Measurements from ENCODE around the gene METTL23.
A peak's percentile ranks its signal among the peaks of the same experiment; 100 is the strongest.
"Not testable (repeated sequence)": the region's sequence is repeated elsewhere in the genome, so short reads cannot be mapped to it uniquely, and the experiment has no call there.

The METTL23 gene

DNA sequence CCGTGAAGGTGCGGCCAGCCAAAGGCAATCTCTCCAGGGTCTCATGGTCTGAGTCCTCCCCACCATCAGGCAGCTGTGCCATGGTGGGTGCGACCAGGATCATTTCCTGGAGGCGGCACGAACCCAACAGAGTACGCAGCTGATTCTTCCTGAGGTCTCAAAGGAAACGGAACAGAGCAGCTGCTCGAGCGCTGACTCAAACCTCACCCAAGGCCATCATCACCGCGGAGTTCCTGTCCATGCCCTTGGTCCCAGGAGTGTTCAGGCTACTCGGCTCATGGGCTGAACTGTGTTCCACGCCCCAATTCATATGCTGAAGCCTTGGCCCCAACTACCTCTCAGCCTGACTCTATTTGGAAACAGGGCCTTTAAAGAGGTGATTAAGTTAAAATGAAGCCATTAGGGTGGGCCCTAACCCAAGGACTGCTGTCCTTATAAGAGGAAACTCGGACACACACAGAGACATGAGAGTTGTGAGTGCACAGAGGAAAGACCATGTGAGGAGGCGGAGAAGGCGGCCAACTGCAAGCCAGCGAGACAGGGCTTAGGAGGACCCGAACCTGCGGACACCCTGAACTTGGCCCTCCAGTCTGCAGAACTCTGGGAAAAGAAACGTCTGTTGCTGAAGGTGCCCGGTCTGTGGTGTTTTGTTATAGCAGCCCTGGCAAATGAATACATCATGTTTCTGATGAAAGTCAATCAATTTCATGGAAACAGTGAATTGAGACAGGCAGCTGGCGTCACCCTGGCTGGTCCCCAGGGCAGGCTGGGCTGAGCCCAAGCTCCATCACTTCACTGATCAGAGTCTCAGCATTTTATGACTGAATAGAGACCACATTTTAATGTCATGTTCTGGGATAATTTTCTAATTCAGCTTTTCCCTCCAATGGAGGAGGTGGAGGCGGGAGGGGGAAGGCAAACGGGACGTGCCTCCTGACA lies 29.6 kb upstream of the METTL23 start:
- Histone ChIP-seq H3K27ac (ENCODE audit: low read depth, low read length, severe bottlenecking) (peak overlapping the region; percentile 45), H3K36me3 (ENCODE audit: control insufficient read depth, insufficient read depth, low read length) (peaks cover 11% of the 10 kb centered on the region), H3K4me1 (ENCODE audit: control insufficient read depth, insufficient read depth, low read length, poor library complexity, severe bottlenecking) (peaks cover 32% of the 10 kb centered on the region), H3K9me3 (ENCODE audit: control insufficient read depth, low read length) (no peaks in the 10 kb centered on the region), H3K4me3 (ENCODE audit: extremely low read depth, insufficient read depth, low read length, poor library complexity, severe bottlenecking) (no peak overlapping the region)
- WGBS, 2 experiments (ENCODE audit: insufficient coverage in 2 of 2): 87 to 92% methylated on average over 22 of the region's 25 CpGs

DNA sequence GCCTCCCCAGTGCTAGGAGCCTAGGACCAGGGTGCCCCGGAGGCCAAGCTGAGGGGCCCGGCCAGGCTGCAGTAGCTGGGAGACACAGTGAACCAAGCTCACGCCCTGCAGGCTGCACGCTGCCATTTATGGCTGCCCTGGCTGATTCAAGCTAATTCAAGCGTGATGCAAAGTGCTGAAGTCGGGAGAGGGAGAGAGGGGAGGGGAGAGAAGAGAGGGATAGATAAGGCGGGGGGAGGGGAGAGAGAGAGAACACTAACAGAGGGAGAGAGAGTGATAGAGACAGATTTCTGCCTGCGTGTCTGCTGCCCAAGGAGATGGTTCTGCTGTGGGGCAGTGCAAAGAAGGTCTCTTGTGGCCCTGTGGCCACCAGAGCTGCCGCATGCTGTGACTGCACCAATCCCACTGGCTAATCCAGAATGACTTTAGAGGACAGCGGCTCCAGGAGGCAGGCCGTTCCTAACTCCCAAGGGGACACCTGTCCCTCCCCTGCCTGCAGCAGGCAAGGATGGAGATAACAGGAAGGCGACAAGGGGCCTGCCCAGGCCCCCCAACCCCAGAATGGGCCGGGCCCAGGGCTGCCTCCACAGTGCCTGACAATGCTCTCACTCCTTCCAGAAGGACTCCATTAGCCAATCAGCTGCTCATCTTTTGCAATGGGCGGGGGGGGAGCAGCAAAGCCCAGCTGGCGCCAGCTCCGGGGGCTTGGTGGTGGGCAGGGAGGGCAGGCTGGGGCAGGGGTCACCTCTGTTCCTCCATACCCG lies 28.8 kb upstream of the METTL23 start:
- Histone ChIP-seq H3K9me3 (ENCODE audit: control insufficient read depth, low read length) (no peaks in the 10 kb centered on the region), H3K27ac (ENCODE audit: low read depth, low read length, severe bottlenecking) (peak overlapping the region; percentile 45), H3K4me1 (ENCODE audit: control insufficient read depth, insufficient read depth, low read length, poor library complexity, severe bottlenecking) (peaks cover 32% of the 10 kb centered on the region), H3K36me3 (ENCODE audit: control insufficient read depth, insufficient read depth, low read length) (peaks cover 11% of the 10 kb centered on the region), H3K4me3 (ENCODE audit: extremely low read depth, insufficient read depth, low read length, poor library complexity, severe bottlenecking) (no peak overlapping the region)
- WGBS, 2 experiments (ENCODE audit: insufficient coverage in 2 of 2): 36 to 53% methylated on average over 9 to 13 of the region's 17 CpGs

DNA sequence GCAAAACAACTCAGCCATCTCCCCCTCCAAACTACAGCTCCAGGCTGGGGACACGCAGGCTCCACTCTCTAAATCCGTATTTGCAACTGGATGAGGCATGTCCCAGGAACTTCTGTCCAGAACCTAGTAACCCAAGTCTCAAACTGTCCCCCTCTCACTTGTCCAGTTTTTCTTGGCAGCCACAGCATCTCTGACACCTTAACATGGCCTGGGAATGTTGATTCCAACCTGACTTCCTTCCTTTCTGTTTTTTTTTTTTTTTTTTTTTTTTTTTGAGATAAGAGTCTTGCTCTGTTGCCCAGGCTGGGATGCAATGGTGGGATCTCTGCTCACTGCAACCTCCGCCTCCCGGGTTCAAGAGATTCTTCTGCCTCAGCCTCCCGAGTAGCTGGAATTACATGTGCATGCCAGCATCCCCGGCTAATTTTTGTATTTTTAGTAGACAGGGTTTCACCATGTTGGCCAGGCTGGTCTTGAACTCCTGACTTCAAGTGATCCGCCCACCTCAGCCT lies 28.1 kb upstream of the METTL23 start:
- H3K9me3 ChIP-seq (ENCODE audit: control insufficient read depth, low read length); H3K4me3 ChIP-seq (ENCODE audit: extremely low read depth, insufficient read depth, low read length, poor library complexity, severe bottlenecking); H3K27ac ChIP-seq (ENCODE audit: low read depth, low read length, severe bottlenecking): not testable (repeated sequence)
- H3K36me3 ChIP-seq (ENCODE audit: control insufficient read depth, insufficient read depth, low read length): peaks cover 11% of the 10 kb centered on the region
- peaks cover 32% of the 10 kb centered on the region for H3K4me1 ChIP-seq (ENCODE audit: control insufficient read depth, insufficient read depth, low read length, poor library complexity, severe bottlenecking)
- 94 to 98% methylated on average over 7 of the region's 7 CpGs for WGBS, 2 experiments (ENCODE audit: insufficient coverage in 2 of 2)

DNA sequence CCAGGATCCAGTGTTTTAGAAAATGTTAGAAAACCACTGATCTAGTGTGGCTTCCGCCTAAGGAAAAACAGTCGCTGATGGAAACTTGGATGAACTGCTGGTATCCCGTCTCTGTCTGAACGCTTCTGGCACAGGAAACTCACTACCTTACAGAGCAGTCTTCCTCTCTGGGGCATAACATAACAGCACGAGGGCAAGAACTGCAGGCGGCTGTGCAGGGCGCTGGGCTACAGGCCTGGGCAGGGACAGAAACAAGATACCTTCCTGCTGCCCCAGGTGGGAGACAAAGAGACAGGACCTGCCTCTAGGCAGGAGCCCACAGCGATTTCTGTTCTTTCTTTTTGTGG lies 26.4 kb upstream of the METTL23 start:
- Histone ChIP-seq H3K27ac (ENCODE audit: low read depth, low read length, severe bottlenecking) (no peak overlapping the region), H3K4me1 (ENCODE audit: control insufficient read depth, insufficient read depth, low read length, poor library complexity, severe bottlenecking) (peaks cover 32% of the 10 kb centered on the region), H3K36me3 (ENCODE audit: control insufficient read depth, insufficient read depth, low read length) (peaks cover 11% of the 10 kb centered on the region), H3K9me3 (ENCODE audit: control insufficient read depth, low read length) (no peaks in the 10 kb centered on the region), H3K4me3 (ENCODE audit: extremely low read depth, insufficient read depth, low read length, poor library complexity, severe bottlenecking) (no peak overlapping the region)
- 85 to 87% methylated on average over 7 of the region's 8 CpGs for WGBS, 2 experiments (ENCODE audit: insufficient coverage in 2 of 2)

DNA sequence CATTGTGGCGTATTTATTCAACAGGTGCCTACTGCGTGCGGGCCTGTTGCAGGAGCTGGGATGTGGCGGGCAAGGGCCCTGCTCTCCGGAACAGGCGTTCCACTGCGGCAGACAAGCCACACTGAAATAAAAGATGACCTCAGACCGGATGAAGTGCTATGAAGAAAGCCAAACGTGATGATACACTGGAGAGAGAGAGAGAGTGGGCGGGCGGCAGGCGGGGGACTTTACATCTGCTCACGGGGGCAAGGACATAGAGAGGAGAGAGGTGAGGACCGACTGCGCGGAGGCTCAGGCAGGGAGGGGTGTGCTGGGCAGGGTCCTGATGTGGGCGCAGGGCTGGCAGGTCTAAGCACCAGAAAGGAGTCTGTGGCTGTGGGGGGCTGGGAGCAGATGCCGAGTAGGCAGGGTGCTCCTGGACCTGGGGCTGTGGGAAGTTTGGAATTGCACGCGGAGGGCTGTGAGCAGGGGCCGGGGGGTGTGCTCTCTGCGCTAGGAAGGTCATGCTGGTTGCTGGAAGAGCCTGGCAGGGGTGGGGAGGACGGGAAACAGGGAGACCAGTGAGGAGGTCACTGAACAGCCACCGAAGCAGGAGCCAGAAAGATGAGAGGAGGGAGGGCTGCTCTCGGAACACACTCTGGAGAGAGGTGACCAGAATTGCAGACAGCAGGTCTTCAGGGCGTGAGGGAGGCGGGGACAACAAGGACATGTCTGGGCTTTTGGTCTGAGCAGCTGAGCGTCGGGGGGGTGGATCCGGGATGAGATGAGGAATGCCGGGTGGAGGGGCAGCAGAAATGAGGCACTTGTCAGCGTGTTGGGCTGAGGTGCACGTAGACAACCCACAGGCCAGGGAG lies 25.8 kb upstream of the METTL23 start:
- peaks cover 32% of the 10 kb centered on the region for H3K4me1 ChIP-seq (ENCODE audit: control insufficient read depth, insufficient read depth, low read length, poor library complexity, severe bottlenecking)
- no peaks in the 10 kb centered on the region for H3K9me3 ChIP-seq (ENCODE audit: control insufficient read depth, low read length)
- H3K36me3 ChIP-seq (ENCODE audit: control insufficient read depth, insufficient read depth, low read length): peaks cover 11% of the 10 kb centered on the region
- H3K4me3 ChIP-seq (ENCODE audit: extremely low read depth, insufficient read depth, low read length, poor library complexity, severe bottlenecking): no peak overlapping the region
- 56 to 57% methylated on average over 25 to 31 of the region's 33 CpGs for WGBS, 2 experiments (ENCODE audit: insufficient coverage in 2 of 2)
- H3K27ac ChIP-seq (ENCODE audit: low read depth, low read length, severe bottlenecking): peak overlapping the region; percentile 51

DNA sequence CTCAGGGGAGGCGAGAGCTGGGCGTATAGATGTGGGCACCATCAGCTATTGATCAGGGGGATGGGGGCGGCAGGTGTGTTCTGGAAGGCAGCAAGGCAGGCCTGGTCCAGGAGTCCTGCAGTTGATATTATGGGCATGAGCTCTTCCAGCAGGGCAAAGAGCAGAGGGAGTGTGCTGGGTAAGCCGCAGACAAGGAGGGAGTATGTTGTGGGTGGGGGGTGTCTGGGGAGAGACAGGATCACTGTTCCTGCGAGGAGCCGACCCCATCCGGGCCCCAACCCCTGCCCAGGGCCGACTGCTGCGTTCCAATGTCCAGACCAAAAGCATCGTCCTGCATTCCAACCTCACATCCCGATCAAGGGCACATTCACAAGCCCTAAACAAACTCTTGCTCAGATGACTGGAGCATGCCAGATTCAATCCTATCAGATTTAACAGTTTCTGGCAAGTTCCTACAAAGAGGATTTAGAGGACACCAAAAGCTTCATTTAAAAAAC lies 25.1 kb upstream of the METTL23 start:
- H3K27ac ChIP-seq (ENCODE audit: low read depth, low read length, severe bottlenecking): peak overlapping the region; percentile 19
- H3K36me3 ChIP-seq (ENCODE audit: control insufficient read depth, insufficient read depth, low read length): peaks cover 7% of the 10 kb centered on the region
- no peak overlapping the region for H3K4me3 ChIP-seq (ENCODE audit: extremely low read depth, insufficient read depth, low read length, poor library complexity, severe bottlenecking)
- H3K9me3 ChIP-seq (ENCODE audit: control insufficient read depth, low read length): no peaks in the 10 kb centered on the region
- 81 to 82% methylated on average over 7 to 10 of the region's 11 CpGs for WGBS, 2 experiments (ENCODE audit: insufficient coverage in 2 of 2)
- peaks cover 31% of the 10 kb centered on the region for H3K4me1 ChIP-seq (ENCODE audit: control insufficient read depth, insufficient read depth, low read length, poor library complexity, severe bottlenecking)

DNA sequence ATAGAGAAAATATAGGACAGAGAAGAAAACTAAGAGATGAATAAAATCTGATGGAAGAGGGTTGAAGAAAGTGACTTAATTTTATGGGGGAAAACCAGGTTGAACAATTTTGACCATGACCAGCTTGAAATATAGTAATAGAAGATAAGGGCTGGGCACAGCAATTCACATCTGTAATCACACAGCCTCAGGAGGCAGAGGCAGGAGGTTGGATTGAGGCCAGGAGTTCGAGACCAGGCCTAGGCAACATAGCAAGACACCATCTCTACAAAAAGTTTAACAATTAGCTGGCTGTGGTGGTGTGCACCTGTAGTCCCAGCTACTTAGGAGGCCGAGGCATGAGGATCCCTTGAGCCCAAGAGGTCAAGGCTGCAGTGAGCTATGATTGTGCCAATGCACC lies 24.6 kb upstream of the METTL23 start:
- Histone ChIP-seq H3K27ac (ENCODE audit: low read depth, low read length, severe bottlenecking) (no peak overlapping the region), H3K4me3 (ENCODE audit: extremely low read depth, insufficient read depth, low read length, poor library complexity, severe bottlenecking) (no peak overlapping the region), H3K9me3 (ENCODE audit: control insufficient read depth, low read length) (no peaks in the 10 kb centered on the region), H3K36me3 (ENCODE audit: control insufficient read depth, insufficient read depth, low read length) (peaks cover 6% of the 10 kb centered on the region), H3K4me1 (ENCODE audit: control insufficient read depth, insufficient read depth, low read length, poor library complexity, severe bottlenecking) (peaks cover 27% of the 10 kb centered on the region)
- WGBS, 2 experiments (ENCODE audit: insufficient coverage in 2 of 2): no CpG with 5 or more reads among the region's 2 CpGs

DNA sequence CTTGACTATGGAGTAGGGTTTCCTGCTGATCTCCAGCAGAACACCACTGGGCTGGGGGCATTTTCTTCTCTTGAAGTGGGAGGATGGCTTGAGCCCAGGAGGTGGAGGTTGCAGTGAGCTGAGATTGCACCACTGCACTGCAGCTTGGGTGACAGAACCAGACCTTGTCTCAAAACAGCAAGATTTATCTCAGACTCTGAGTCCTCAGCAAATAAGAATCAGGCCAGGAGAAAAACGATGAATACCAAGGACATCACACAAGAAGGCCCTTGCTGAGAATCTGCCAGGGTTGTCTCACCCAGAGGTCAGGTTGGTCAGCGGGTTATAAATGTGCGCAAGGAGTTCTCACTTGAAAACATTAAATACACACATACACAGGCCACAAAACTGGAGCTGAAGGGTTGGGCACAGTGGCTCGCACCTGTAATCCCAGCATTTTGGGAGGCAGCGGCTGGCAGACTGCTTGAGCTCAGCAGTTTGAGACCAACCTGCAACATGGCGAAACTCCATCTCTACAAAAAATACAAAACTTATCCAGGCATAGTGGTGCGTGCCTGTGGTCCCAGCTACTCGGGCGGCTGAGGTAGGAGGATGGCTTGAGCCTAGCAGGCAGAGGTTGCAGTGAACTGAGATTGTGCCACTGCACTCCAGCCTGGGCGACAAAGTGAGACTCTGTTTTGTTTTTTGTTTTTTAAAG lies 23.6 kb upstream of the METTL23 start:
- WGBS, 2 experiments (ENCODE audit: insufficient coverage in 2 of 2): 98 to 100% methylated on average over 7 to 9 of the region's 10 CpGs
- no peaks in the 10 kb centered on the region for H3K9me3 ChIP-seq (ENCODE audit: control insufficient read depth, low read length)
- peaks cover 6% of the 10 kb centered on the region for H3K36me3 ChIP-seq (ENCODE audit: control insufficient read depth, insufficient read depth, low read length)
- H3K4me1 ChIP-seq (ENCODE audit: control insufficient read depth, insufficient read depth, low read length, poor library complexity, severe bottlenecking): peaks cover 22% of the 10 kb centered on the region
- no peak overlapping the region for H3K27ac ChIP-seq (ENCODE audit: low read depth, low read length, severe bottlenecking)
- H3K4me3 ChIP-seq (ENCODE audit: extremely low read depth, insufficient read depth, low read length, poor library complexity, severe bottlenecking): no peak overlapping the region

DNA sequence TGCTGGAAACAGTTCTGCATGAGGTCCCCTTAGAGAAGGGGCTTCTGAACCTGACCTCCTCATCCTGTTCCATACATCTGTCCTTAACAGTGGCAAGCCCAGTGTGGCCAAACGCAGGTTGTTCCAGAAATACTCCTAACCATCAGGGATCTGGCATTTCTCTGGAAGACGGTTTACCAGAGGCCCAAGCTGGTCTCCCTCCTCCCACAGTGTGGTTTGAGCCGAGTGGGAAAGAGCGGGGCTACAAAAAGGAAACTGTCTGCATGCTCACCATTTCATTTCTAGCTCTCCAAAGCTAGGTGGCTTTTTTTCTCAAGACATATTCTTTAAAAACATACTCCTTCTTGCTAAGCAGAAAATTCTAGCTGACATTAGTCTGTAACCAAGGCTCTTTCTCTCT lies 21.8 kb upstream of the METTL23 start:
- H3K36me3 ChIP-seq (ENCODE audit: control insufficient read depth, insufficient read depth, low read length): peaks cover 11% of the 10 kb centered on the region
- whole genome bisulfite sequencing, 2 experiments (ENCODE audit: insufficient coverage in 2 of 2): 91 to 96% methylated on average over 3 to 4 of the region's 4 CpGs
- peaks cover 28% of the 10 kb centered on the region for H3K4me1 ChIP-seq (ENCODE audit: control insufficient read depth, insufficient read depth, low read length, poor library complexity, severe bottlenecking)
- no peak overlapping the region for H3K27ac ChIP-seq (ENCODE audit: low read depth, low read length, severe bottlenecking)
- H3K9me3 ChIP-seq (ENCODE audit: control insufficient read depth, low read length): no peaks in the 10 kb centered on the region
- no peak overlapping the region for H3K4me3 ChIP-seq (ENCODE audit: extremely low read depth, insufficient read depth, low read length, poor library complexity, severe bottlenecking)

DNA sequence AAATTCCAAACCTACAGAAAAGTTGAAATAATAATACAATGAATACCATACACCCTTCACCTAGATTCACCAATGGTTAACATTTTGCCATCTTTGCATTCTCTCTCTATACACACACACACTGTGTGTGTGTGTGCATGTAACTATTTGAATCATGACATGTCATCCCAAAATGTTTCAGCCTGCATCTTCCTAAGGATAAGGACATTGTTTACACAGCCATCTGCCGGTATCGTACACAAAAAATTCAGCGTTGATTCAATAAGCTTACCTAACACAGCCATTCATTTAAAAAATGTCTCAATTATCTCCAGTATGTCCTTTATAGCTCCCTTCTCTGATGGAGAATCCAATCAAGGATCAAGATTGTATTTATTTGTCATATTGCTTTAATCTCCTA lies 19.8 kb upstream of the METTL23 start:
- peaks cover 14% of the 10 kb centered on the region for H3K4me1 ChIP-seq (ENCODE audit: control insufficient read depth, insufficient read depth, low read length, poor library complexity, severe bottlenecking)
- H3K27ac ChIP-seq (ENCODE audit: low read depth, low read length, severe bottlenecking): no peak overlapping the region
- H3K4me3 ChIP-seq (ENCODE audit: extremely low read depth, insufficient read depth, low read length, poor library complexity, severe bottlenecking): no peak overlapping the region
- H3K9me3 ChIP-seq (ENCODE audit: control insufficient read depth, low read length): no peaks in the 10 kb centered on the region
- 93 to 97% methylated on average over 3 of the region's 3 CpGs for WGBS, 2 experiments (ENCODE audit: insufficient coverage in 2 of 2)
- H3K36me3 ChIP-seq (ENCODE audit: control insufficient read depth, insufficient read depth, low read length): peaks cover 11% of the 10 kb centered on the region
